ENCODE data around the gene GIPC1.
"Not testable (repeated sequence)": the region's sequence is repeated elsewhere in the genome, so short reads cannot be mapped to it uniquely, and the experiment has no call there.

The GIPC1 gene, protein sequence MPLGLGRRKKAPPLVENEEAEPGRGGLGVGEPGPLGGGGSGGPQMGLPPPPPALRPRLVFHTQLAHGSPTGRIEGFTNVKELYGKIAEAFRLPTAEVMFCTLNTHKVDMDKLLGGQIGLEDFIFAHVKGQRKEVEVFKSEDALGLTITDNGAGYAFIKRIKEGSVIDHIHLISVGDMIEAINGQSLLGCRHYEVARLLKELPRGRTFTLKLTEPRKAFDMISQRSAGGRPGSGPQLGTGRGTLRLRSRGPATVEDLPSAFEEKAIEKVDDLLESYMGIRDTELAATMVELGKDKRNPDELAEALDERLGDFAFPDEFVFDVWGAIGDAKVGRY

DNA sequence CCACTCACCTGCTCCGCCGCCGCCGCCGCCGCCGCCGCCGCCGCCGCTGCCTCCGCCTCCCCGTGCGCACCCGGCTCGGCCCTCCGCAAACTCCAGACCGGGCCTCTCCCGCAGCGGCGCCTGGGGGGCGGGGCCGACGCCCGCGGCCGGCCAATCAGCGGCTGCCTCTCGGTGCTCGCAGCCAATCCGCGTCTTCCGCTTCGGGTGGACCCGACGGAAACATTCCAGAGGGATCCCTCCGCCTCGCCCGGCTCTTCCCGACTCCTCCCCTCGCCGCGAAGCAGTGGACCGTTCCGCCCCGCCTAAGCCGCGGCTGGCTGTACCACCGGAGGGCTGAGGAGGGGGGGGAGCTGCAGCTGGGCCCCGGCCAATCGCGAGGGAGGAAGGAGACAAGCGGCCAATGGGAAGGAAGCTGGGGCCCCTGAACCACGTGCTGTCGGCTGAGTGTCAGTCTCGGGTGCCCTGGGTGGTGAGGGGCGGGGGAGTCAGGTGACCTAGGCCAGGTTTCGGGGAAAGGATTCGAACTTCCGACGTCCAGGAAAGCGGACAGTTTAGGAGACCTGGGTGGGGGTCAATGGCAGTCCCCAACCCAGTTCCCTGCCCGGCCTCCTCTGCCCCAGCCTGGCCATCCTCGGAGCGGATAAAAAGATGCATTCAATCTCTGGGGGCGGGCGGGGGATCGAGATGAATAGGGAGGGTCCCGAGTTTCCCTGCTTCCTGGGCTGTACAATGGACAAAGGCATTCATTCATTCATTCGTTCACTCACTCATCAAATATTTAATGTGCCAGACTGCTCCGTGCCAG lies at the start of gene GIPC1:
GIPC1 (minus strand) TSS at position 99 of the 805 bp plus-strand sequence. CDS start 13,151 bp downstream, outside the sequence.
- DNase-seq: peak; percentile 82 to 86

DNA sequence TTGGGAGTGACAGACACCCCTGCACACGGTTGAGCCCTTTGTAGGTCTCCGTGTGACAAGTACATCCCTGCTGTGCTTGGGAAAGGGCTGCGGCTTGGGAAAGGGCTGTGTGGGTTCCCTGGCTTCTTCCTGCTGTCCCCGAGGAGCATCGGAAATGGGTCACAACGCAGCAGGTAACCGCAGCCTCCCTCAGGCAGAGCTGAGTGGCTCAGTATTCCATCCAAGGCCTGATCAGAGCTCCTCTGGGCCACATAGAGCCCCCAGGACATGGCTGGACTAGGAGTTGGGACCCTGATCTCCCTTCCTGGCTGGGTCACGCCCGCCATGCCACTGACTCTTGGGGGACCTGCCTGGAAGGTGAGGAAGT lies 49.8 kb upstream of the GIPC1 start:
- no peak for DNase-seq

DNA sequence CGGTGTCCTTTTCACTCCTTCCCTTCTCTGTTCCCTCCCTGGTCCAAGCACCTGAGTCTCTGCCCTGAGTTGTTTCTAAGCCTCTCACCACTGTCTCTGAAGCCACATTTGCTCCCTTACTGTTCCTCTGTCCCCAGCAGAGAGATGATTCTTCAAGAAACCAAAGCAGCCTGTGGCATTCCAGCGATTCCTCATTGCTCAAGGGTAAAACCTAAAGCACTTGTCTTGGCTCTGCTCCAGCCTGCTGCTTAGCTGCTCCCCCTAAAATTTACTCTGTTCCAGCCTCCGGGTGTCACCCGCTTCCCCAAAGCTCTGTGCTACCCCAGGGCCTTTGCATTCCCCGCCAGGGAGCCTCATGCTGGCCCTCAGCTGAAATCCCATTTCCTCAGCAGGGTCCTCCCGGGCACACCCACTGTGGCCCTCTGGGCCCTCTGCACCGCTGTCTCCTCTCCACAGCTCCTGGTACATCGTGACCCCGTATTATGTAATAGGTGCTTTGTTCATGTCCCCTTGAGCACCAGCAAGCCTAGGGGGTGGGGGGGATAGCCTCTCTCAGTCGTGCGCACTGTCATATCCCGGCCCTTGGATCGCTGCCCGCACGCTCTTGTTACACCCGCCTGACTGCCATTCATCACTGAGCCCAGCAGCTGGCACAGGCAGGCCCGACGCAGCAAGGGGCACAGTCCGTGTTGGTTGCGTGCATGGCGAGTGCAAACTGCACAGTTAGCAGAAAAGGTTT lies 49.2 kb upstream of the GIPC1 start:
- no peak for DNase-seq

DNA sequence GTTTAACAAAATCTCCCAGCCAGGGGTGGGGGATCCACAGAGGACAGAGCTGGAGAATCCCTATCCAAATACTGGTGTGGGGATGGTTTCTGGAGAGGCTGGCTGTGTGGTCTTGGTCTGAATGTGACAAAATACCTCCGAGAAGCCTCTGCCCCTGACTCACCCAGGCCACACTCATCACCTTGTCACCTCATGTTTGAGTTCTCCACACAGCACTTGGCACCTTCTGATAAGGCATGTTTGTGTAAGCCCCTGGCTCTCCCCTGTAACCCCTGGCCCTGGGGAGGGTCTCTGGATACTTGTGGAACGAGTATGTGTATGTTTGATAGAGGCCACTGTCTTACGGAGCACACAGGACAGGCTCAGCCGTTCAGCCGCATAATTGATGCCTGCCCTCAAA lies 48.1 kb upstream of the GIPC1 start:
- no peak for DNase-seq

DNA sequence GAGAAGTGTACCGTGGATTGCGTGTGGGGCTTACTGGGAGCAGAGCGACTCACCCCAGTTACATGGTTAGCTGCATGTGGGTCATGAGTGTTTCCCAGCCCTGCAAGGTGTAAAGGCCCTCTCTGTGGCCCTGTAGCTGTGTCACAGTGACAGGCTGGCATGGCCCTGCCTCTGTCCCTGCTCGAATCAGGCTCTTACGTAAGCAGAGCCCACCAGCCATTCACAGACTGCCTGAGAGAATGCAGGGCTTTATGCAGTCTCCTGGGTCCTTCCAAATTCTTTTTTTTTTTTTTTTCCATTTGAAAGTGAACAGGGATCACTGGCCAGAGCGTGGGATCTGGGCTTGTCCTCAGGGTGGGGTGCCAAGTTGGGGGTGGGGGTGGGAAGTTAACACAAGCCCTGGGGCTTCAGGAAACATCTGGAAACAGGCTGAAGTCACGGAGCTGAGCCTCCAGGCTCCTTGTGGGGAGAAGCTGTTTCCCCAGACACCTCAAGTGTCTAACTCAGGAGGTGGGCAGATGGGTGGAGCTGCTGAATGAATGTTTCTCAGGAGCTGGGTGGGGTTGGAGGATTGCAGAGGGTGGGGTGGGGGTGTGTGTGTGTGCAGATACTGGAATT lies 46.9 kb upstream of the GIPC1 start:
- DNase-seq: peak; percentile 16 to 45

DNA sequence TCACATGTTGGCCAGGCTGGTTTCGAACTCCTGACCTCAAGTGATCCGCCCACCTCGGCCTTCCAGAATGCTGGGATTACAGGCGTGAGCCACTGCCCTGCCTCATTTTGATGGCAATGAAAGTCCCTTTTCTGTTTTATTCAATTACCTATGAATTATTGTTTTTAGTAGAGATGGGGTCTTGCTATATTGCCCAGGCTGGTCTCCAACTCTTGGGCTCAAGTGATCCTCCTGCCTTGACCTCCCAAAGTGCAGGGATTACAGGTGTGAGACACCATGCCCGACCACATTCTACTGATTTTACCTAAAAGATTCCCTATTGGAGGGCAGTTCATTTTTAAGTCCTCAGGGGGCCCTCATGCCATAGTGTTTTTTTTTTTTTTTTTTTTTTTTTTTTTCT lies 46.1 kb upstream of the GIPC1 start:
- DNase-seq: not testable (repeated sequence)

DNA sequence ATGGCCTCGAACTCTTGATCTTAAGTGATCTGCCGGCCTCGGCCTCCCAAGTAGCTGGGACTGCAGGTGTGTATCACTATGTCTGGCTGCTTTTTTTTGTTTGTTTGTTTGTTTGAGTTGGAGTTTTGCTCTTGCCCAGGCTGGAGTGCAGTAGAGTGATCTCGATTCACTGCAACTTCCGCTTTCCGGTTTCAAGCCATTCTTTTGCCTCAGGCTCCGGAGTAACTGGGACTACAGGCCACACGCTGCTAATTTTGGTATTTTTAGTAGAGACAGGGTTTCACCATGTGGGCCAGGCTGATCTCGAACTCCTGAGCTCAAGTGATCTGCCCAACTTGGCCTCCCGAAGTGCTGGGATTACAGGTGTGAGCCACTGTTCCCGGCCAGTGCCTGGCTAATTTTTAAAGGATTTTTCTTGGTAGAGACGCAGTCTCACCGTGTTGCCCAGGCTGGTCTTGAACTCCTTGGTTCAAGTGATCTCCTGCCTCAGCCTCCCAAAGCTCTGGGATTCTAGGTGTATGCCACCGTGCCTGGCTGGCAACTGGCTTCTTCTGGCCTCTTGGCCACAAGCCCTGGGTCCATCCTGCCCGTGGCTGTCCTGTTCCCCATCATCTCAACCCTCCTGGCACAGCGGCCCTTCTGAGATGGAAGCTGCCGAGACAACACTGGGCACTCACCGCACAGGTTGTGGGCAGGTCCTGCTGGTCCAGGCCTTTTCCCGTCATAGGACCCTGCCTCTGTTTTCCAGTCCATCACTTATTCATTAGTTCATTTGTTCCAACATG lies 45.0 kb upstream of the GIPC1 start:
- DNase-seq: no peak

DNA sequence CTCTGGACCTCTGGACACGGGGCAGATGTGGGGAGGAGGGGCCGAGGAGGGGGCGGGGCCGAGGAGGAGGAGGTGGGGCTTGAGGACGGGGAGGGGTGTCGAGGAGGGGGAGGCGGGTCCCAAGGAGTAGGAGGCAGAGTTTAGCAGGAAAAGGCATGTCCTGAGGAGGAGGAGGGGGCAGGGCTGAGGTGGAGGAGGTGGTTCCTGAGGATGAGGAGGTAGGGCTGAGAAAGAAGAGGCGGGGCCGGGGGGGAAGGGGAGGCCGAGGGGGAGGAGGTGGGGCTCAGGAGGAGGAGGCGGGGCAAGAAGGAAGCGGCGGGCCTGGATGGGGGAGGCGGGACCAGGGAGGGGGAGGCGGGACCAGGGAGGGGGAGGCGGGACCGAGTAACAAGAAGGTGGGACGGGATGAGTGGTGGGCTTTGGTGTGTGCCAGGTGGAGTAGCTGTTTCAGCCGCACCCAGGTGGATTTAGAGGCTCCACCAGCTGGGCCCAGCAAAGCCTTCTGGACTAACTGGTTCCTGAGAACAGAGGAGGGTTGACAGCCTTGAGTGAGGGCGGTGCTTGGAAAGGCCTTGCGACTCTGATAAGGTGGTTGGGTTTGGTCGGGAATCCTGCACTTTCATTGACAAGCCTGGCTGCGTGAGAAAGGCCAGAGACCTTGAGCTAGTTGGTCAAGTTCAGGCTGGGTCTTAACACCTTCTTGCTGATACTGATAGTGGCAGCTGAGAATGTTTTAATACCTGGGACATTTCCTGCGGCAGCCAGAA lies 41.2 kb upstream of the GIPC1 start:
- DNase-seq: no peak

DNA sequence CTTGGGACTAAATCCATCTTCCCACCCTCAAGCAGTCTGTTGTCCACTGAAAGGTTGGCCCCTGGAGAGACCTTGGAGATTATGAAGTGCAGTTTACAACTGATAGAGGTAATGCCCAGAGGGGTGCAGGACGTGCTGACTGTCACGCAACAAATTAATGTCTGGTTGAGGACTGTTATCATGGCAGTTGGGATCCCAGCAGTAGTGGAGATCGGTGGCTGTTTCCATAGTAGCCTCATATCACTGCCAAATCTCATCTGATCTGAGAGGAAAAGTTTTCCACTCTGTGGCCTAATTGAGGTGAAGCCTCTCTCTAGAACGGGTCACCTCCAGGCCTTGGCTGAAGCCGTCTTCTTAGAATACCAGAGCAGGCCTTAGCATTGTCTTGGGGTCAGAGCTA lies 37.5 kb upstream of the GIPC1 start:
- DNase-seq: no peak

DNA sequence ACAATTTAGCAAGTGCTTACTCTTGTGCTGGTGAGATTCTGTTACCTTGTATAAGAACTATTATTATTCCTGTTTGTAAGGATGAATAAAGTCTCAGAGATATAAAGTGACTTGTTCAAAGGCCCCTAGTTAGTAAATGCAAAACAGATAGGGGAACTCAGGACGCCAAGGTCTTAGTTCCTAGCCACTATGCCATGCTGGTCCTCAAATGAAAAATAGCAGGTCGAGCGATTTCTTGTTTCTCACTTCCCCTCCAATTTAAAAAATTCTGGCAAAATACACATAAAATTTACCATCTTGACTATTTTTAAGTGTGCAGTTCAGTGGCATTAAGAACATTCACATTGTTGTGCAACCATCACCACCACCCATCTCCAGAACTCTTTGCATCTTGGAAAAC lies 34.6 kb upstream of the GIPC1 start:
- DNase-seq: peak in 1 of 2 donors; percentile 14

DNA sequence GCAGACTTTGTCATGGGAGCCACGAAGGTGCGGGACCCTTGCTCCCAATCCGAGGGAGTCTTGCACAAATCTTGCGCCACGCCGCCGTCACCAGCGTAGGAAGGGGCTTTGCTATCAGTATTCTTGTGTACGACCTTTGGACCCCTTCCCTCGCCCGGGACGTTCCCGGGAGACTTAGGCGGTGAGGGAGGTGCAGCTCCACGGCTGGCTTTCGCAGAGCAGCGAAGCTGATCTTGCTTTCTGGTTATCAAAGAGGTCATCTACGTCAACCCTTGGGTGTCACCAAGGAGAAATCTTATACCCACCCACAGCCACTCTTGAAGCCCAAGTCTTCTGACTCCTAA lies 34.0 kb upstream of the GIPC1 start:
- DNase-seq: peak; percentile 72 to 89

DNA sequence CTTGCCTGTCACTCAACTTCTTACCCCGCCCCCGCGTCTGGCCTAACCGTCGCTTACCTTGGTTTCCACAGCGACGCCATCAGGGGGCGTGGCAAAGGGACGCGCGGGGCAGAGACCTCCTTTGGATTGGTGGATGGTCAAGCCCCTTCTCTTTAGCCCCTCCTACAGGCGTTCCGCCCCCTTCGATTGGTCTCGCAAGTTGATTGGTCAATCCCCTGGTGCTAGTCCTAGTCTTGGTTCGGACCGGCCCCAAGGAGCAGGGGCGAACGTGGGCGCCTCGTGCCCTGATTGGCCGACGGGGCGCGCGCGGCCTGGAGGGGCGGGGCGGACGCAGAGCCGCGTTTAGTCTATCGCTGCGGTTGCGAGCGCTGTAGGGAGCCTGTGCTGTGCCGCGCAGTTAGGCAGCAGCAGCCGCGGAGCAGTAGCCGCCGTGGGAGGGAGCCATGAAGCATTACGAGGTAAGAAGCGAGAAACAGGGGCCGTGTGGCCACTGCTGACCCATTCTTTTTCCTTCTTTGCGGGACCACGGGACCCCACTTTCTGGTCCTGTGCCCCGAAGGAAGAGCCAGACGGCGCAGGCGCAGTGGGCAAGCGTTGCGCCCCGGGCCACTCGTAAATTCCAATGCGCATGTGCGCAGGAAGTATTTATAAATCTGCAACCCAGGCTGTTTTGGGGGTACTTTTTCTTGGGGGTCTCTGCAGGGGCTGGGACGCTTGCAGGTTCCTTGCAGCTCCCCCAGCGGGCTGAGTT lies 33.5 kb upstream of the GIPC1 start, which contains the start of gene TECR:
TECR (plus strand) TSS at position 341 of the 751 bp plus-strand sequence; CDS start at position 444, 103 bp downstream.
- DNase-seq: peak; percentile 100

DNA sequence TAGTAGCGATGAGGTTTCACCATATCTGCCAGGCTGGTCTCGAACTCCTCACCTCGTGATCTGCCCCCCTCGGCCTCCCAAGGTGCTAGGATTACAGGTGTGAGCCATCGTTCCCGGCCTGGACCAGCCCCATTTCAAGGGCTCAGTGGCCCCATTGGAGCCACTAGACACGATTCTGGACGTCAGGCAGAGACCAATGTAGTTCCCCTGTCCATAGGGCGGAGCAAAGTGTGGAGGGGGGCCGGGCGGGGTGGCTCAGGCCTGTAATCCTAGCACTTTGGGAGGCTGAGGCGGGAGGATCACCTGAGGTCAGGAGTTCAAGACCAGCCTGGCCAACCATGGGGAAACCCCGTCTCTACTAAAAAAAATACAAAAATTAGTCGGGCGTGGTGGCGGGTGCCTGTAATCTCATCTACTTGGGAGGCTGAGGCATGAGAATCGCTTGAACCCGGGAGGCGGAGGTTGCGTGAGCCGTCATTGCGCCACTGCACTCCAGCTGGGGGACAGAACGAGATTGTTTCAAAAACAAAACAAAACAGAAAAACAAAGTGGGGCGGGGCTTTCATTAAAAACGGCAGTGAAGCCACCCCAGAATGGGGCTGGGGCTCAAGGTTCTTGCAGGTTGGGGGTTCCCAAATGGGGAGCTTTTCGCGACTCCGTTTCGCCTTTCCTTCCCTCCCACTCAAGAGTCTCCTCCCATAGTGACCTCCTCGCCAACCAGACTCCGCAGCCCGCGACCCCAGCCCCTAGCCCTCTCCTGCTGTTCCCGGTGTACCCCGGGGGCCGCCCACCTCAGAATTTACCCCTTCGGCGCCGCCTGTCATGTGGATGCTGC lies 32.7 kb upstream of the GIPC1 start:
- peak in 1 of 2 donors; percentile 15 for DNase-seq

DNA sequence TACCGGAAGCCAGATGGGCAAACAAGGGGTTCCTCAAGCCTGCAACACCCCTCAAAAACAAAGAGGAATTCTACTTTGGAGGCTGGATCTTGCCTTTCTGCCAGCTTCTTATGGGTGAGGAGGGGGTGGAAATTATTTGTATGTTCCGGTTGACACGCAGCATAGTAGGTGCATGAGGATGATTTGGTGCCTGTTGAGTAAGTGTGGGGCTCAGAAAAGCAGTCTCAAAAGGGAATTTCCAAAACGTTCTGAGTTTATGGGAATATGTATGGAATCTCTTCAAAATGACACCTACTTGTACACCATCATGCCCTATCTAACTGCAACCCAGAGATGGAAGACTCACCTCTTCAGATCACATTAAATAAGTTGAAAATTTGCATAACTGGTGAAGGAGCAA lies 30.5 kb upstream of the GIPC1 start:
- no peak for DNase-seq

DNA sequence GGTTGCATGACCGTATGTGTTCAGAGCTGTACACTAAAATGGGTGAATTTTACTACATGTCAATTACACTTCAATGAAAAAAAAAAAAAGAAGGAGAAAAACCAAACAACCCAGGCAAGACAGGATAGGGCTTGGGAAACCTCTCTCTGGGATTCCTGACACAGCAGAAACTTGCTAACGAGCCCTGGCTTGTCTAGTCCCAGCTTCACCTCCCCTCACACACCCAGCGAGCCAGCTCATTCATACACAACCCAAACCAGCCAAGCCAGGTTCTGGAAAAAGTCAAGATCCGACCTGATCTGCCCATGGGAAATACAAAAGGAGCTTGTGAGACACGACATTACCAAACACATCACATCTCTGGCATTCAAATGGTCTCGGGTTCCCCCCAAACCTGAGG lies 29.8 kb upstream of the GIPC1 start:
- DNase-seq: no peak

DNA sequence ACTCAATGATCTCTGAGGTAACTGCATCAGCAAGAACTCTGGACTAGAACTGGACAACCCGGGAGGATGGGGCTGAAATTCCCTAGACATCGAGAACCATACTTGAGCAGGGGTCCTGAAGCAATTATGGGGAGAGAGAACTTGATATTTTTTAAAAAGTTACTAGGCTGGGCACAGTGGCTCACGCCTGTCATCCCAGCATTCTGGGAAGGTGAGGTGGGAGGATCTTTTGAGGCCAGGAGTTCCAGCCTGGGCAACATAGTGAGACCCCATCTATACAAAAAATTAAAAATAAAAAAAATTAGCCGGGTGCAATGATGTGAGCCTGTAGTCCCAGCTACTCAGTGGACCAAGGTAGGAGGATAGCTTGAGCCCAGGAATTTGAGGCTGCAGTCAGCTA lies 24.6 kb upstream of the GIPC1 start:
- DNase-seq: no peak

DNA sequence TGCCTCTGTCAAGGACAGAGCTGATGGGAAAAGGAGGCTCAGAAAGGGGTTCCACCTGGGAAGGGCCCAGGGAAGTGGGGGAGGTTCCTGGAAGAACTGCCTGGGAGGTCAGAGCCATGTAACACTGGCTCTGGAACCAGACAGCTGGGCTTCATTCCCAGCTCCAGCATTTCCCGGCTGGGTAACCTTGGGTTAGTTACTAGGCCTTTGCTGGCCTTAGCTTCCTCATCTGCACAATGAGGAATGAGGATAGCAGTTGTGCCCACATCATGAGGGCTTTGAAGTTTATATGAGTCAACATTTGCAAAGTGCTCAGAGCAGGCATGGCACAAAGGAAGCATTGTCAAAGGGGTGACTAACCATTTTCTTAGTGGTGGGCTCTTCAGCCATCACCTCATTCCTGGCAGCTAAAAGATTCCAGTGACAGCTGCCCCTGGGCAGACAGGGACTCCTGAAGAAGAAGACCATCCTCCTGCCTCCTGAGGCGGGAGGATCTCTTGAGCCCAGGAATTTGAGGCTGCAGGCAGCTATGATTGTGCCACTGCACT lies 24.0 kb upstream of the GIPC1 start:
- peak; percentile 70 to 80 for DNase-seq

DNA sequence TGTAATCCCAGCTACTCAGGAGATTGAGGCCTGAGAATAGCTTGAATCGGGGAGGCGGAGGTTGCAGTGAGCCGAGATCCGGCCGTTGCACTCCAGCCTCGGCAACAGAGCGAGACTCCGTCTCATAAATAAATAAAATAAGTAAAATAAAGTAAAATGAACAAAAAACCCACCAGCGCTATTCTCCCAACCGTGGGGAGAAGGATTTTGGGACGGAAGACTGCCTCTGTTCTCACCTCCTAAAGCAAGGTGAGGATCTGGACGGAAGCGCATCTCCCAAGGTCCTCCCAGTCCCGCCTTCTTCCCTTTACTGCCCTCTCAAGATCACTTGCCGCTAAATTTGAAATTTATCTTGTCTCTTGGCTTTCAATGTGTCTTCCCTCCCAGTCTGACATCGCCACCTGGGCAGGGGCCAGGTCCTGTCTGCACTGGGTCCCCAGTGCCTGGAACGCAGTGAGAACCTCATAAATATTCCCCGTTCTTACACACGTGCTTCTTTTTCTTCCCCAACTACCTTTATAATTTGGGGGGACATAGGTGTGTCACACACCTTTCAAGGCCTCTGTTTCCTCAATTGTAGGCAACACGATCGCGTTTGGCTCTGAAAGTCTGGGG lies 23.4 kb upstream of the GIPC1 start:
- DNase-seq: no peak

Data from inflammatory macrophage treated with lipopolysaccharide for 1 hour (primary cell).